GM19455 (cell line): ENCODE data around the gene TLX1.

Experiments
- ATAC-seq: cut with Tn5 transposase; IDR thresholded peaks from one replicate; pipeline ENCODE4 v1.9.1; 2021; ENCODE audit not compliant: unreplicated experiment

The TLX1 gene

DNA sequence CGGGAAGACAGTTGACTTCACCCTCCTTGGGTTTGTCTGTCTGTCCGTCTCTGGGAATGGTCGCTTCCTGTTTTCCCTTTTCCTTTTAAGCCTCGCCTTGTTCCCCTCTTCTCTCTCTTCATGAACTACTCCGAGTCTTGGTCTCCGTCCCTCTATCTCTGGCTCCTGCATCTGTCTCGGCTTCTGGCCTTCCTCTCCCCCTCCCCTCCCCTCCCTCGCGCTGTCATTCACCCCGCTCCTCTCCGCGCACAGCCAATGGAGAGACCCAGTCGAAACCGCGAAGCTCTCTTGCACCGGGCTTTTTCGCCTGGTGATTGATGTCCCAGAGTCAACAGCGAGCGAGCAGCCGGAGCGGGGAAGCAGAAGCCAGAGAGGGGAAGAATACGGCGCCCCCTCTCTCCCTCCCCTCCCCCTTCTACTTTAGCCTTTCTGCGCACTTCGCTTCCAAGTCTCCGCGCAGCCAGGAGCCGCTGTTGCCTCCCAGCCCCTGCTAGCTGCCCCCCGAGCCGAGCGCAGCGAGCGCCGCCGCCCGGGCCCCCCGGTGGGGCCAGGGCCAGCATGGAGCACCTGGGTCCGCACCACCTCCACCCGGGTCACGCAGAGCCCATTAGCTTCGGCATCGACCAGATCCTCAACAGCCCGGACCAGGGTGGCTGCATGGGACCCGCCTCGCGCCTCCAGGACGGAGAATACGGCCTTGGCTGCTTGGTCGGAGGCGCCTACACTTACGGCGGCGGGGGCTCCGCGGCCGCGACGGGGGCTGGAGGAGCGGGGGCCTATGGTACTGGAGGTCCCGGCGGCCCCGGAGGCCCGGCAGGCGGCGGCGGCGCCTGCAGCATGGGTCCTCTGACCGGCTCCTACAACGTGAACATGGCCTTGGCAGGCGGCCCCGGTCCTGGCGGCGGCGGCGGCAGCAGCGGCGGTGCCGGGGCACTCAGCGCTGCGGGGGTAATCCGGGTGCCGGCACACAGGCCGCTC lies at the start of gene TLX1:
TSS of gene TLX1 (plus strand) at position 317 of the 978 bp plus-strand sequence. CDS start at position 559, 242 bp downstream.
- no peak for ATAC-seq

DNA sequence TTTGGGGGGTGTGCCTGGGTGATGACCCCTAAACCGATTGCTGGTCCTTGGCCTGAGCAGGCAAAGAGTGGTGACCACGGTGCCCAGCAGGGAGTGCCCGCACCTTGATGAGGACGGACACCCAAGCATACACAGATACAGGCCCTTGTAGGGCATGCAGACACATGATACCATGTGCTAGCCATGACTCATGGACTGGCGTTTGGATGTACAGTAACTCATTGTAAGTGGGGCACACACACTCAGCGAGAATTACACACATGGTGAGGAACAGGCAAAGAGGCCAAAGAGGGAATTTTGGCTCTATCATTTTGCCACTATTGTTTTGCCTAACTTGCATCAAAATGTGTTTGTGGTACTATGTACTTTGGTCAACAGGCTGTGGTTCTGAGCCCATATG lies 45.3 kb upstream of the TLX1 start:
- ATAC-seq: no peak

DNA sequence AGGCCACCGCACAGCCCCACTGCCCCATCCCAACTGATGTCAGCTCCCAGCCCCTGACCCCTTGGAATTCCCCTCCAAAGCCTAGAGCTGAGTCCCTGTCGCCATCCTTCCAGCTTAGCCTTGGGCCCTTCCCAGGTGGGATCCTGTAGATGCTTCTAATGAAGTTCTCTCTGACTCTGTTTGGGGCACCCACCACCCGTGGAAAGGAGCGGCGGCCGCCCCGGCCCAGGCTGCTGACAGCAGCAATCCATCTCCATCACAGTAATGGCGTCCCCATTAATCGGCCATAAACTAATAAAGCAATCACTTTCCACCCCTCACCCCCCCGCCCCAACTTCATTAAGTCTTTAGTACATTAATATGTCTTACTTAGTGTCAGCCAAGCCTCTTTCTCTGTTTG lies 43.7 kb upstream of the TLX1 start:
- ATAC-seq: no peak

DNA sequence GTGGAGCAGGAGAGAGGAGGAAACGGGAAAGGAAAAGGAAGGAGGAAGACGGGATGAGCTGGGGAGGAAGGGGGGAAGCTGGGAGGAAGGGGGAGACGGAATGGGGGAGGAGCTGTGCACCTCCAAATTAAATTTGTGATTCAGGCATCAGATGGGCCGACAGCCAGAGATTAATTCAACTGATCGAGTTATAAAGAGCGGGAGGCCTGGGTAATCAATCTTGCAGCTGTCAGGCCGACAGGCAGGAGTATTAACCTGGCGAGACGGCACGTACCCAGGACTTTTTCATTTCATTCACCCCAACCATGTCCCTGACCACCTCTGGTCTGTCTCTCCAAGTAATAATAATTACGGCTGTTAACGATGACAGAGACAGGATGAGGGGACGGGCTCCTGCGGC lies 43.1 kb upstream of the TLX1 start:
- no peak for ATAC-seq

DNA sequence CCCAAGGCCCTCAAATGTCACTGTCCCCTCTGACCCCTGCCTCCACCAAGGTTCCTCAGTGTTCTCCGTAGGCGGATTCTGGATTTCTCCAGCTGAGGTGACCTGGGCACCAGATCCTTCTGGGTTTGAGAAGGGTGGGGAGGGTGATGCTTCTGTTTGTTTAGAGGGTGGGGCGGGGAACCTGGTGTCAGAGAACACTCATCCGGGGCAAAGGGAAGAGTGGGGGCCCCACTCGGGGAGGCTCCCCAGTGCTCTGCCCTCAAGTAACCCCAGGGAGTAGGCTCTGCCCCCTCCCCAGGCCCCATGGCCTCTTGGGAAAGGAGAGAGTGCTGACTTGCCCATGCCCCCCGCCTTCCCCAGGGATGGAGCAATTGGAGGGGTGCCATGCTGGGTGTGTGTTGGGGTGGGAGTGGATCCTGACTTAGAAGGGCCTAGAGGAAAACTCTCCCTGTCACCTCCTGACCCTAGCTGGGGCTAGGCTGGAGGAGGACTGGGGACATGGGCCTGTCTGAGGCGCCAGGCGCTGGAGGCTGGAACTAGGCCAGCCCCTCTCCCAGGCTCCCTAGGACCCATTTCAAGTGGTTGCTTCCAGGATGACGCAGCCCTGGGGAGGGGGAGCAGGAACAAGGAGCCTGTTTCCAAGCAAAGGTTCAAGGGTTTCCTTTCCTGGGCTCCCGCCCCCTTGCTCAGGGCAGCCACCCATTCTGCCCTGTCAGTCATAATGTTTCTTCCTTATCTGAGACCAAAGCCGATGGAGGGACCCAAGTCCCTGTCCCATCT lies 41.4 kb upstream of the TLX1 start:
- no peak for ATAC-seq

DNA sequence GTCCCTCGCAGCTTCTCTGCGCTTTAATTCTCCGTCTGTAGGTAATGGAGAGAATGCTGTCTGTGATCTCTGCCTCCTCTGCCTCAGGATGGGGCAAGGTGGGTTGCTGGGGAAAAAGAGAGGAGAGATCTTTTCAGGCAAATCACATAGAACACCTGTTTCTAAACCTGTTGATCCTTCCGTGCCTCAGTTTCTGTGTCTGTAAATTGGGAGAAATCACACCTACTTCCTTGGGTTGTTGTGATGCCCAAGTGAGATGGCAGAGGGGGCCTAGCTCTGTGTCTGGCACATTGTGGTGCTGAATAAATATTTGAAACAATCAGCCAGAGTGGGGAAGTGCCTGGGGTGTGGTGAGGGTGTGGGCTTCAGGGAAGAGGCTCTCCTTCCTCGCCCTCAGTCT lies 40.5 kb upstream of the TLX1 start:
- no peak for ATAC-seq

DNA sequence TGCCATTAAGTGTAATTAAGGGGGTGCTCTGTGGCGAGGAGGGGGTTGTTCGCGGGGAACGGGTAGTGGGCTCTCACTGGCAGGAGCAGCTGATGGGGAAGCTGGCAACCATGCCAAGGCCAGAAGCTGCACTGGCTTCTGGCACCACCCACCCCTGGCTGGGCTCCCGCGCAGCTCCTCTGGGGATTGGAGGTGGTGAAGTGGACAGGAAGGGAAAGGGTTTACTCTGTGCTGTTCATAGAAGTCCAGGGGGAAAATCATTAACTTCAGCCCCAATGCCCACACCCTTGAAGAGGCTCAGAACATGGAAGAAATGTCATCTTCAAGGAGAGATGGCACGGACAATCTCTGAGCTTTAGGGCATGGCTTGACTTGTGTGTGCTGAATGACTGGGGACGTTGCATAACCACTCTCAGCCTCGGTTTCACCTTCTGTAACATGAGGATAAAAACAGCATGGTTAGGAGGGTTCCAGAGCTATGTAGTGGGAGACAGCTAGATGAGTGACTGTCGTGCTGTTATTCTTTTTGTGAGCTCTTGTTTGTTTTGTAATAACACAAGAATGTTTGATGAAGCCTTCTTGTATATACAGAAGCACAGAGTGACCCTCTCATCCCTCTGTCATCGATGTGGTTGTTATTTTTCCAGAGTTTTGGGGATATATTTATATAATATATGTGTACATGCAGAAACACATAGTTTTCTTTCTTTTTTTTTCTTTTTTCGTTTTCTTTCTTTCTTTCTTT lies 39.4 kb upstream of the TLX1 start:
- no peak for ATAC-seq

DNA sequence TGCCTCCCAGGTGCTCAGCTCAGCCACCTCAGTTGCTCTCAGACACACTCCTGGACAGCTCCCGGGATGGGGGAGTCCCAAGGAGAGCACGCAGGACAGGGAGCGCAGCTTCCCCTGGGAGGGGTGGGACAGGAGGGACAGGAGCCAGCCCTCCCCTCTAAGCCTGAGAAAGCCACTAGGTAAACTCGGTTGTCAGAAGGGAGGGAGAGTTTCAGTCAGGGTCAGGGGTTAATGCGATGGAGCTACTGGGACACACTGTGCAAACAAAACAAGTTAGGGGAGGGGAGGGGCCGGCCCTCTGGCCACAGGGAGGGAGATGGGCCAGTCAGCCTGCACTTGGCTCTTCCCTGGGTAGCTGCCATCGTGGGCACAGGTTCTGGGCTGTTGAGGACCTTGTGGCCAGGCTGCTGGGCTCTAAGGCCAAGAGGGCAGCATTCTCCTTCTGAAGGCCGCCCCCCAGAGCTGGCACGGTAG lies 38.2 kb upstream of the TLX1 start:
- ATAC-seq: no peak

DNA sequence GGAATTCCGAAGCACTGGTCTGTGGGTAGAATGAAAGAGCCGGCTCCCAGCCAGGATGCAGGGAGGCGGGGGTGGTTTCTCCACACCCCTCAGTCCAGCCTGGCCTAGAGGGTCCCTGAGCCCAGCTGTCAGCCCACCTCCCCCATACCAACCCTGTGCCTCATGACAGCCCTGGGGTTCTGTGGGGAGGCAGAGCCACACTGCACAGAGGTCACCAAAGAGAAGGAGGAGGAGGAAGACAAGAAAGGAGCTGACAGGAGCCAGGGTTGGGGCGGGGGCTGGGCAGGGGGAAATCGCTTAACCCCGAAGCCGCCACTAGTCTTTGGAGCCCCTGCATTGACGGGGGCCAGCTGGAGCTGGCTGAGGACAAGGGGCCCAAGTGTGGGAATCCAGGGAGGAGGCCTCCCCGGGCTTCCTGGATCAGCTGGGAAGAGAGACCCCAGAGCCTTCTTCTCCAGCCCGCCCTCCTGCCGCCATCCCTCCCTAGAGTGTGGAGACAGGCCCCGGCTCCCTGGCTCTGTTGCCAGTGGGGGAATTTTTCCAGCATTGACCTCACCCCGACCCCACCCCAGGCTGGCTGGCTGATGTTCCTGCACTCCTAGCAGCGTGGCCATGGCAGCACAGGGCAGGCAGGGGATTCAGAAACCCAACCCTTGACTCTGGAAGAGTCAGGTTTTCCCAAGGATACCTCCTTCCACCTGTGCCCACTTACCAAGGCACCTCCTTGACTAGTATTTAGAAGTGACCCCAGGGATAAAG lies 36.8 kb upstream of the TLX1 start:
- ATAC-seq: no peak

DNA sequence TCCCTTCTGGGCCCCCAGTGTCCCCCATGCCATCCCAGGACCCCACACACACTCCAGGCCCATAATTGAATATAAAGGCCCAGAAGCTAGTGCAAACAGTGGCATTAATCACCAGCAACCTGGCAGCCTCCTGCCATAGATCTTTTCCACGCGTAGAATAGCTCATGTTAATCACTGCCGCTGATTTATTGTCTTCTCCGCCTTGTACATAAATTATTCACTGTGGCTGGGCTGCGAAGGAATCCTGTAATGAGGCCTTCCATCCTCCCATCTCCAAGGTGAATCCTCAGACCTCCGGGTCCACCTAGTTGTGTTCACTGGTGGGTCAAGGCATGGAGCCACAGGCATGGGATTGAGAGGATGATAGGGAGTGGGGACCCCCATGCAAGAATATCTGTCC lies 36.1 kb upstream of the TLX1 start:
- no peak for ATAC-seq

DNA sequence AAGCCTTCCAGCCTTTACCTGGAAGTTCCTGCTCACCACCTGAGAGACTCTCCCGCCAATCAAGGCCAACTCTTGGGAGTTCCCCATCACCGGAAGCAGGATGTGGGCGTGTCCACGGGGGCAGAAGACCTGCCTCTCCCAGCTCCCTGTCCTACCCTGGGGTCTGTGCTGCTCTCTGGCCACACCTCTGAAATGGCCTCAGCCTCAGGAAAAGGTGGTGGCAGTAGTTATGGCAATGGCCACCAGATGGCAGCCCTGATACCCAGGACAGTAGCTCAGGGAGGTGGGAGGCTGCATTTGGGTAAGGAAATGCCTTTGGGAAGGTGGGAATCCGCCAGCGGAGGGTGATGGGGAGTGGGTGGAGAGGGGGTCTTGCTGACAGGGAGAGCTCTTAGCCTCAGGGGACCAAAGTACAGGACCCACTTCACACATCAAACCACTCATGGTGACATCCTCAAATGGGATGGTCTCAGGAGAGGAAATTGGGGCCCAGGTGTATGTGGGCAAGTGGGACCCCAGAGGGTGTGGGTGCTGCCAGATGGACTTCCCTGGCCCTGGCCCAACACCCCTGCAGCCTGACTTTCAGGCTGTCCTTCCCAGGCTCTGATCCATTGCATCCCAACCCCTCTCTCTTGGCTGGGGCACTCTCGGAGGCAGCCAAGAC lies 35.4 kb upstream of the TLX1 start:
- ATAC-seq: peak; percentile 57

DNA sequence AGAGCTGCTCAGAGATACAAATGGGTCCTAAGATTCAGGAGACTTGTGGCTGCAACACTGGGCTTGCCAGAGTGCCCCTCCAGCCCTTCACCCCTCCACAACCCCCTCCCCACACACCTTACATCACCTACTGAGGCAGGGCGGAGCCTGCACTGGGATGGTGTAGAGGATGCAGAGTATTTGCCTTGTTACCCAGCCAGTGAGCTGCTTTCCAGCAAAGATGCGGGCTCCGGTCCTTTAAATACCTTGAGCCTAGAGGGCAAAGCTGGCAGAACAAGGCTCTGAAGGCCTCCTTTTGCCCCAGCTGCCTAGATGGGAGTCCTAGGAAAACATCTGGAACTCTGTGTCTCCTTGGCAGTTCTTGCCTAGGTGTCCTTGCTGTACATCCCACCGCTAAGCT lies 34.7 kb upstream of the TLX1 start:
- no peak for ATAC-seq

DNA sequence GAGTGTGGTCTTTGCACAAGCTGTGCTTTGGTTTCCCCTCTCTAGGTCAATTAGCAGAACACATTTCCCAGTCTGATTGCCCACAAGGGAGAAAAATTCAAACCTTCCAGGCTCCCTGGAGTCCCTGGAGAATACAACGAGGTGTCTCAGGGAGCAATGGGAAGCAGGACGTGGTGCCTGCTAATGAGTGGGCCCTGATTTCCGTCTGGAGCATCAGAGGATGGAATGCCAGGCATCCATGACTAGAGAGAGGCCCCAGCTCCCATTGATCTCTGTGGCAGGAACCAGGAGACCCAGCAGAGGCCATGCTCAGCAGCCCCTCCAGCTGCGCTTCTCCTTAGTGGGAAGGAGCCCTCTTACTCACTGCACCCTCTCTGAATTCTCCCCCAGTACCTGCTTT lies 33.2 kb upstream of the TLX1 start:
- ATAC-seq: no peak

DNA sequence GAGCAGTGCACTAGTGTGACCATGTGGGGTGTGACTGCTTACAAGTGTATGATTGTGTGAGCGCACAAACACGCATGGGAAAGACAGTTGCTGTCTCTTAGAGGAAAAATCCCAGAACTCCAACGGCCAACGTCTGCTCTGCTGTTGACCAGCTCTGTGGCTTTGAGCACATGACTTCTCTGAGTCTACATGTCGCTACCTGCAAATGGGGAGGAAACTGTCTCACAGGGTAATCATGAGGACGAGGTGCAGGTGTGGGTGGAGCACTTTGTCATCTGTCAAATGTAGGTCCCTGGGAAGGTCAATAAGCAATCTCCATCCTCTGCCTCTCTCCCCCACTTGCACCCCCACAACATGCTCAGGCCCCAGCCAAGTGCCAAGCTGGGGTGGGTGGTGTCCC lies 31.2 kb upstream of the TLX1 start:
- ATAC-seq: no peak

DNA sequence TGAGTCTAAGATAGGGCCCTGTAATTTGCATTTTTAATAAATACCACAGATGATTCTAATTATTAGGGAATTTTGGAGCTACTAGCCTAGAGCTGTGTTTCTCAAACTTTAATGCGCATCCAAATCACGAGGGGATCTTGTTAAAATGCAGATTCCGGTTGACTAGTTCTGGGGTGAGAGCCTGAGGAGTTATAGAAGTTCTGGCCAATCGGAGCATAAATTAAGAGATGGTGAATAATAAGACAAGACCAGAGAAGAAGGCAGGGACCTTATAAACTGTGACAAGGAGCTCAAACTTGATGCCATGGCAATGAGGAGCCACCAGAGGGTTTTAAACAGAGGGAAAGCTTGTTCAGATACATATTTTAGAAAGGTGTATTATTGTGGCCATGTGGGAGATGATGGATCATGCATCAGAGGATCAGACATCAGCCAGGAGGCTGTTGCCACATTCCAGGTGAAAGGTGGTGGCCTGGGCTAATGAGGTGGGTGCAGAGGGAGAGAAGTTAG lies 29.7 kb upstream of the TLX1 start:
- ATAC-seq: no peak

DNA sequence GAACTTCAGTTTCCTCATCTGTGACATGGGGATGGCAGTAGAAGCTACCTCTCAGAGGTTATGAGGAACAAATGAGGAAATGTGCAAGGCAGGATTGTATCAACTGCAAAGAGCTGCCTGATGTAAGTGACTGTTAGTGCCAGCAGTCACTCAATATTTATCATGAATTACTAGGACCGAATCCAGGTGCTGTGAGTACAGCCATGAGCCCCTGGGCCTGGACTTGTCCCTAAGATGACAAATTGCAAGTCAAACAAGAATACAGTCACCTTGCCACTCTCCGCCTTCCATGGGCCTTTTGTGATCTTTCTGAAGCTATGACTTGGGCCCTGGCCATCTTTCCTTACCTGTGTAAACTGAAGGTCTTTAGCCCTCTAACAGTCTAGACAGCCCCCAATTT lies 27.7 kb upstream of the TLX1 start:
- ATAC-seq: no peak

DNA sequence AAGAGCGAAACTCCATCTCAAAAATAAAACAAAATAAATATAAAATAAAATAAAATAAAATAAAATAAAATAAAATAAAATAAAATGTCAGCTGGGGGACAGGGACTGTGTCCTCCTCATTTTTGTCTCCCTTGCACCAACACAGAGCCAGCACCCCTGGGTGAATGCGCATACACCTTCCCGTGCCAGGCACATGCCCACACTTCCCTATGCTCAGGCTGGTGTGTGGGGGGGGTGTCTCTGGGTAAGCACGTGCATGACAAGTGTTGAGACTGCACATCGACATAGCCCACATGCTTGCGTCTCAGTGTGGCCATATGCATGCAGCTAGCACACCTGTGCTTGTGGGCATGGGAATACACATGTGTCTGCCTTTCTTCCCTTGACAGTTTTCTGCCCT lies 24.7 kb upstream of the TLX1 start:
- ATAC-seq: no peak

DNA sequence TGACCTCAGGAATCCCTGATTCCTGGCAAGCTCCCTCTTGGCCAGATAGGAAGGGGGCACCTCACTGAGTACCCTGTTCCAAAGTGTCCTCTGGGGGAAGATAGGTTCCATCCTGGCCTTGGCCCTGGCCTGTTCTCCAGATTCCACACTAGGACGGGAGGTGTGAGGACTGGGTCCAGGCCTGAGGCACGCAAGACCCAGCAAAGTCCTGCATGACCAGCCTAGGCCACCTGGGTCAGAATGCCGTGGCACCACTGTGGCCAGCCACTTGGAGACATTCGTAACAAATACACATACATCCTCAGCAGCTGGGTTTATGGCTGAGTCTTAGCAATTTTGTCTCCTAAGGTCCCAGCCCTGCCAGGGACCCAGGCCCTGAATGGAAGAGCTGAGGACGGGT lies 23.3 kb upstream of the TLX1 start:
- ATAC-seq: no peak

DNA sequence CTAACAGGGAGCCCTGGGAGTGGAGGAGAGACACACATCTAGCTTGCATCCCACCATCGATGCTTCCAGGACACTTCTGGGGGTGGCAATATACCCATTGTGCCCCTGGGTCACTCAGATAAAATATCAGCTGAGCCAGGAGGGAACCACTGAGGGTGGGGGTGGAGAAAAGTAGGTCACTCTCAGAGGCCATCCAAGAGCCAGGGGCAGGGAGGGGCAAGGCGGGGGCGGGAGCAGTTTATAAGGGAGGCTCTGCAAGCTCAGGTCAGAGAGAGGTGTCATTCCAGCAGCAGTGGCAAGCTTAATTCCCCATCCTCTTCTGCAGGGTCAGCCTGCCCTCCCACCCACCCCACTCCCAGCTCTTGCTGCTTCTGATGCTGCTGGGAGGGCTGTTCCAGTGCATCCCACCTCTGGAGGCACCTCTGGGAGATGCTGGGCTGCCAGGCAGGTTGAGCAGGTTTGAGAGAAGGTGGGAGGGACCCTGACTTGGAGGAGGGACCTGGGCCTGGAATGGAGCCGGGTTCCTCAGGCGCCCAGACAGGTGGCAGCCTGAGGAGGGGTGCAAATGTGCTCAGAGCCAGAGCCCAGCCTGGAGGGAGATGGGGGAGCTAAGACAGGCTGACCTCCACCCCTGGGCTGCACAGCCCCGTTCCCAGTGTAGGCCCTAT lies 20.1 kb upstream of the TLX1 start:
- no peak for ATAC-seq
